Ovary (tissue), 3 donors: ENCODE results near the gene NKX6-2.

Experiments
- CTCF ChIP-seq, 3 donors: fragments of 450-650 bp in 2 of 3; fragments of 200-600 bp in 1 of 3; IDR thresholded peaks; one replicate each; pipeline versions ENCODE4 v1.5.1 to v1.8.0; 2016 to 2022; ENCODE audit warnings: antibody characterized with exemption in 3 of 3, mild to moderate bottlenecking in 1 of 3
- EP300 ChIP-seq: sonication (generic); formaldehyde crosslinking; IDR thresholded peaks from one replicate; pipeline ENCODE4 v1.6.1; 2017; ENCODE audit warnings: antibody characterized with exemption
- POLR2A ChIP-seq: fragments of 450-650 bp; IDR thresholded peaks from one replicate; pipeline ENCODE4 v1.6.1; 2017; ENCODE audit warnings: antibody characterized with exemption, mild to moderate bottlenecking, moderate library complexity
- donor health status: DM: no; HTN: no; CAD: no.

- TF ChIP-seq CTCF (IDR thresholded peaks at IDR 0.05): no peak
- no peak for TF ChIP-seq POLR2A
- no peak for TF ChIP-seq EP300
These were observed 17.4 kb downstream of the NKX6-2 start for GRCh38 chr10:132768346-132769248.
